Loucy (cell line): ENCODE measurements around the gene PRDM10.

Source experiments
- H2AFZ ChIP-seq: fragments of 200-600 bp; sonication (generic); 2 replicates; pipeline ENCODE4 v1.6.0; 2016; ENCODE audit warnings: antibody characterized with exemption, mild to moderate bottlenecking, low read length, moderate library complexity
- H3F3A ChIP-seq: fragments of 200-600 bp; 2 replicates; pipeline ENCODE4 v1.6.0; 2016; ENCODE audit warnings: antibody characterized with exemption, low read depth, mild to moderate bottlenecking
- H3K27me3 ChIP-seq: fragments of 200-600 bp; sonication (generic); 2 replicates; pipeline ENCODE4 v1.6.1; 2014; ENCODE audit warnings: low read length, mild to moderate bottlenecking; ENCODE audit not compliant: insufficient read depth, poor library complexity, severe bottlenecking
- H3K36me3 ChIP-seq: fragments of 200-600 bp; sonication (generic); 2 replicates; pipeline ENCODE4 v1.6.1; 2016; ENCODE audit warnings: low read length; ENCODE audit not compliant: insufficient read depth
- H3K4me1 ChIP-seq: fragments of 200-600 bp; sonication (generic); 2 replicates; pipeline ENCODE4 v1.5.1; 2014; ENCODE audit warnings: low read length, mild to moderate bottlenecking; ENCODE audit not compliant: insufficient read depth, poor library complexity, severe bottlenecking
- H3K4me2 ChIP-seq: fragments of 200-600 bp; sonication (generic); 2 replicates; pipeline ENCODE4 v1.6.0; 2014; ENCODE audit warnings: antibody characterized with exemption, low read length, low read depth, mild to moderate bottlenecking; ENCODE audit not compliant: poor library complexity, severe bottlenecking
- H3K4me3 ChIP-seq: fragments of 200-600 bp; sonication (generic); 2 replicates; pipeline ENCODE4 v1.5.1; 2014; ENCODE audit warnings: low read length, mild to moderate bottlenecking, mixed read lengths; ENCODE audit not compliant: poor library complexity, severe bottlenecking
- H3K79me2 ChIP-seq: fragments of 200-600 bp; sonication (generic); 2 replicates; pipeline ENCODE4 v1.6.1; 2014; ENCODE audit warnings: low read length; ENCODE audit not compliant: insufficient read depth
- H3K9ac ChIP-seq: fragments of 200-600 bp; sonication (generic); 2 replicates; pipeline ENCODE4 v1.6.0; 2014; ENCODE audit warnings: mild to moderate bottlenecking, low read depth, low read length, moderate library complexity; ENCODE audit not compliant: poor library complexity, severe bottlenecking
- H3K9me2 ChIP-seq: fragments of 200-600 bp; sonication (generic); replicated peaks from 2 replicates; pipeline ENCODE4 v1.6.1; 2016; ENCODE audit warnings: low read depth, low read length, mixed read lengths
- H3K9me3 ChIP-seq: fragments of 200-600 bp; sonication (generic); 2 replicates; pipeline ENCODE4 v1.6.1; 2014; ENCODE audit warnings: mild to moderate bottlenecking, antibody characterized with exemption, low read length, low read depth; ENCODE audit not compliant: insufficient read depth
- H4K20me1 ChIP-seq: fragments of 200-600 bp; sonication (generic); 2 replicates; pipeline ENCODE4 v1.6.0; 2014; ENCODE audit warnings: antibody characterized with exemption, low read length, mild to moderate bottlenecking; ENCODE audit not compliant: insufficient read depth, poor library complexity, severe bottlenecking
- EZH2phosphoT487 ChIP-seq: fragments of 200-600 bp; IDR thresholded peaks from 2 replicates; pipeline ENCODE4 v1.6.1; 2018; ENCODE audit warnings: antibody characterized with exemption, mild to moderate bottlenecking, moderate library complexity, borderline replicate concordance
- TF ChIP-seq, protein P1 (sequence below): fragments of 200-600 bp; sonication (generic); conservative IDR thresholded peaks from 2 replicates; pipeline ENCODE4 v1.5.1; 2014; ENCODE audit warnings: mild to moderate bottlenecking, antibody characterized with exemption, low read length

The PRDM10 gene

DNA sequence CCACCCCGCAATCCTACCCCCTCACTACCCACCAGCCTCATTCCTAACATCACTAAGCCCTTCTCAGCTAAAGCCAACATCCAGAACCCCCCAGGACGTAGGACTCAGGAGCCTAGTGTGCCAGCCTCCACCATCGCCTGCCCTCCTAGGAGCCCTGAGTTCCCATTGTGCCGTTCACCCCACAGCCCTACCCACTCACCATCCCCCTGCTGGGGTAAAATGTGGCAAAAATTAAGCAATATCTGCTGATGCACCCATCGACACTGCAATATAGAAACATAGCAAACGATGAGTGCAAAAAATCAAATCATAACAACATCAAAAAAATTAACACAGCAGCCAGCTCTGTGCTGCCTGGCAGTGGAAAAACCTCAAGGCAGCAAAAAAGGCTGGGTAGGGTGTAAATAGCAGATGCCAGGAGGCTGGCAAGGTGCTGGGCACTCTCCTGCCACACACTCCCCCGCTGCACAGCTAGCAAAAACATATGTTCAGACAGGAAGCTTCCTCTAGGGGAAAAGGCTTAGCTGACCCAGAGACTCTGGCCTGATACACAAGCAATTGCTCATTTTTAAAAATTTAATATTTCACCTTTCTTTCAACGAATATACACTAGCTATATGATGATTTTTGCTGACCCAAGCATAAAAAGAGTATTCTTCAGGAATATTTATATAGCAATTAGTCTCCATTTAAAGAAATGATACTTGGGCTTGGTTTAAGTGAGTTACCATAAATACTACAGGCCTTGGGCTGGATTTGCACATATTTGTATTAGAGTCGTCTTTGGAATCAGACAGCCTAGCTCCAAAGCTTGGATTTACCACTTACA lies 33.8 kb downstream of the PRDM10 start:
- Histone ChIP-seq H3K4me1 (no peaks in the 10 kb centered on the region), H2AFZ (no peak overlapping the region), H3K9me3 (no peaks in the 10 kb centered on the region), H4K20me1 (no peaks in the 10 kb centered on the region), H3K36me3 (no peaks in the 10 kb centered on the region), H3K9me2 (no peaks in the 10 kb centered on the region), H3K27me3 (no peaks in the 10 kb centered on the region), H3K4me3 (no peak overlapping the region), H3K79me2 (no peaks in the 10 kb centered on the region), H3K4me2 (no peak overlapping the region), H3K9ac (no peak overlapping the region), H3F3A (no peaks in the 10 kb centered on the region)
- TF ChIP-seq, protein P1, sequence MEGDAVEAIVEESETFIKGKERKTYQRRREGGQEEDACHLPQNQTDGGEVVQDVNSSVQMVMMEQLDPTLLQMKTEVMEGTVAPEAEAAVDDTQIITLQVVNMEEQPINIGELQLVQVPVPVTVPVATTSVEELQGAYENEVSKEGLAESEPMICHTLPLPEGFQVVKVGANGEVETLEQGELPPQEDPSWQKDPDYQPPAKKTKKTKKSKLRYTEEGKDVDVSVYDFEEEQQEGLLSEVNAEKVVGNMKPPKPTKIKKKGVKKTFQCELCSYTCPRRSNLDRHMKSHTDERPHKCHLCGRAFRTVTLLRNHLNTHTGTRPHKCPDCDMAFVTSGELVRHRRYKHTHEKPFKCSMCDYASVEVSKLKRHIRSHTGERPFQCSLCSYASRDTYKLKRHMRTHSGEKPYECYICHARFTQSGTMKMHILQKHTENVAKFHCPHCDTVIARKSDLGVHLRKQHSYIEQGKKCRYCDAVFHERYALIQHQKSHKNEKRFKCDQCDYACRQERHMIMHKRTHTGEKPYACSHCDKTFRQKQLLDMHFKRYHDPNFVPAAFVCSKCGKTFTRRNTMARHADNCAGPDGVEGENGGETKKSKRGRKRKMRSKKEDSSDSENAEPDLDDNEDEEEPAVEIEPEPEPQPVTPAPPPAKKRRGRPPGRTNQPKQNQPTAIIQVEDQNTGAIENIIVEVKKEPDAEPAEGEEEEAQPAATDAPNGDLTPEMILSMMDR, result no peak
- no peak for TF ChIP-seq EZH2phosphoT487

DNA sequence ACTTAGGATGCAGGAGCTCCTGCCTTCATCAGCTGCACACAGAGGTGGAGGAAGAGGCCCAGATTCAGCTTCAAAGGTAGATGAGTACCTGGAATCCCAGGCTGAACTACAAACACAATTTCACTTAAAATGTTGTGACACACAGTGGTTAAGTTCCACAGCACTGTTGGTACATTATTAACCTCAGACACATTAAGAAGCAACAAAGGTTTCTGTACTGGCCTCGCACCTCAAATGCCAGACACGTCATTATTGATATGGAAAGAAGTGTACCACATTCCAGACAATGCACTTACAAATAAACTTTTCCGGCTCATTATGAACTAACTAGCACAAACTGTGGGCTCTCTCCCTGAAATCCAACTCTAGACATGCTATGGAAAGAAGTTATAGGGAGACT lies 34.6 kb downstream of the PRDM10 start:
- no peaks in the 10 kb centered on the region for H3K9me2 ChIP-seq
- no peaks in the 10 kb centered on the region for H3K9me3 ChIP-seq
- TF ChIP-seq EZH2phosphoT487, result no peak
- TF ChIP-seq, protein P1, result no peak
- H3K4me3 ChIP-seq, result no peak overlapping the region
- H3K9ac ChIP-seq, result no peak overlapping the region
- H3K36me3 ChIP-seq, result no peaks in the 10 kb centered on the region
- no peaks in the 10 kb centered on the region for H3K79me2 ChIP-seq
- no peaks in the 10 kb centered on the region for H4K20me1 ChIP-seq
- H3K4me1 ChIP-seq, result no peaks in the 10 kb centered on the region
- H3K4me2 ChIP-seq, result no peak overlapping the region
- H2AFZ ChIP-seq, result no peak overlapping the region
- no peaks in the 10 kb centered on the region for H3F3A ChIP-seq
- H3K27me3 ChIP-seq, result no peaks in the 10 kb centered on the region

DNA sequence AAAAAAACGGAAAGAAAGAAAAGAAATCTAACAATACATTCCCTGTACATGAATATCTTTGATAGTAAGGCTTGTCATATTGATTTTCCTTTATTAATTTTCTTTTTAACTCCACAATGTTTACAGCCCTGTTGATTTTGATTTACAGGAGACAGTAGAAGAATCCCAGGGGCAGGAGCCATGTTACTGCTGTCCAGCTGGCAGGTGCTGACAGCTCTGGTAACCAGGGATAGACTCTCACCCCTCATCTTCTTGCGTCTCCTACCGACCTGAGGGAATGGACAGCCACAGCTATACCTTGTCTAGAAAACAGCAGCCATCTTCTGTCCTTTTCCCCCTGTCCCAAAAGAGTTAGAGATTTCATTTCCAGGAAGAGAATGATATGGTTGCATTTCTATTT lies 37.4 kb downstream of the PRDM10 start:
- Histone ChIP-seq H3K9me3 (no peaks in the 10 kb centered on the region), H3K4me3 (no peak overlapping the region), H3K4me1 (no peaks in the 10 kb centered on the region), H3K9me2 (no peaks in the 10 kb centered on the region), H3K9ac (no peak overlapping the region), H4K20me1 (no peaks in the 10 kb centered on the region), H3K27me3 (no peaks in the 10 kb centered on the region), H3K79me2 (no peaks in the 10 kb centered on the region), H3K36me3 (peaks cover 2% of the 10 kb centered on the region; the same call in 1 of the 2 replicates), H2AFZ (no peak overlapping the region), H3F3A (no peaks in the 10 kb centered on the region), H3K4me2 (no peak overlapping the region)
- TF ChIP-seq, protein P1, result no peak
- no peak for TF ChIP-seq EZH2phosphoT487
